Cardiac septum (tissue), 1 donor: ENCODE measurements around the gene BOC. TPM values are rescaled to one million over a fixed set of nuclear protein-coding genes. Genes with fewer than 3 reads are reported as not detected.
A peak's percentile ranks its signal among the peaks of the same experiment; 100 is the strongest.

Source experiments
- DNase-seq: peaks from one replicate; pipeline ENCODE4 v3.0.0-alpha.2; 2020; ENCODE audit warnings: low spot score
- intact Hi-C: fragments of 100-400 bp; cut with DNase I; formaldehyde crosslinking; loops from one replicate; pipeline ENCODE4 v1.14.0; 2022
- total RNA-seq: library from RNA; stranded (reverse); fragmentation: NEBNext Ultra II Directional; extraction: Animal tissue kit (Norgen Biotek cat#: 25700); gene quantifications from one replicate; pipeline ENCODE4 v1.2.1, GENCODE V29; 2021
- donor health status: DM: no; HTN: no; CAD: no.

Gene BOC
- total RNA-seq, 1 donor from 2014 or later: 12.8 TPM

DNA sequence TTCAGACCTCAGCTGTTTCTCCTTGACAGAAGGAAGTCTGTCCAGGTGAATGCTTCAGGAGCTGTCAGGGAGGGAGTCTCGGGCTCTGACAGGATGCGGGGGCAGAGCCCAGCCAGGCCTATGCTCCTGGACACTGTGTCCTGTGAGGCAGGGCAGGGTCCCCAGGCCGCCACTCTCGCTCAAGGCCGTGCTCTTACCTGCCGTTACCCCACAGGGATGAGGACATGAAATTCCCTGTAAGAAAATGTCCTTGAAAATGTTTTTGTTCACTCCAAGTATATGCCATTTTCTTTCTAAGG is 63.9 kb downstream of the BOC start:
- intact Hi-C loops: no loop called here
- DNase-seq: no peak

- intact Hi-C loops: no loop called here
- DNase-seq: no peak
Measured at GRCh38 chr3:113275583-113275928, 64.2 kb downstream of the BOC start.

DNA sequence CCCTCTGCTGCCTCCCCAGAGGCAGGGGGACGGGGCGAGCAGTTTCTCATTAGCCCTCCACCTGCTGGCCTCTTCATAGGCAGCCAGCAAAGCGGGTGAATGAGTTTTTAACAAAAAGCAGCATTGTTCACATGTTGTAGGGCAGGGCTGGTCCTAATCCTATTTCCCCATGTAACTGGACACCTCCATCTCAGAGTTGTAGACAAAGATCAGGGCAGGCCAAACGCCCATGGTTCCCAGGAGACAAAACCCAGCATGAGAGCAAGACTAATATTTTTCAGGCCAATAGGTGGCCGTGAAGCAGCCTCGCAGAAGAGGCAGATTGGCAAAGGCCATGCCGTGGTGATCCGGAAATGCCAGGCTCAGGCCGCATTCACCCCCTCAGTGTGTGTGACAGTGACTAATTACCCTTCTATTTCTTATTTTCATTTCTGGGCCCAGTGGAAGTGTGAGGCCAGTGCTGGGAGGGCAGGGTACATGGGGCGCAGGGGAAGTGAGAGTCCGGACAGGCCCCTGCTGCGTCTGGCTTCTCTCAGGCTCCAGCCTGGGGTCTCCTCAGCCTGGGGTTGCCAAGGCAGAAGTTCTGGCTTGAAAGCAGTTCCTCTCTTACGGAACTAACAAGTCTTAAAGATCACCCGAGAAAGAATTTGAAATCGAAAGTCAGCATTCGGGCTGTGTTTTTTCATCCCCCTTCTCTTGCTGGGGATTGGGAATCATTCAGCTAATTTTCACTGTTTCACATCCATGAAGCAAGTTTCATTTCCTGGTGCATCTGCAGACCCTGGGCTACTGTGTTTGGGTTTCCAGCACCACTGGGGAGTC is 64.8 kb downstream of the BOC start:
- peak; percentile 76 for DNase-seq
- intact Hi-C loops: no loop called here

- intact Hi-C loops: no loop called here
- DNase-seq: no peak
Measured at GRCh38 chr3:113276751-113277080, 65.4 kb downstream of the BOC start.

- intact Hi-C loops: no loop called here
- DNase-seq: no peak
Measured at GRCh38 chr3:113277414-113277813, 66.1 kb downstream of the BOC start.

GRCh38 chr3:113277941-113278598 is 66.7 kb downstream of the BOC start:
- DNase-seq: no peak
- intact Hi-C loops: no loop called here

DNA sequence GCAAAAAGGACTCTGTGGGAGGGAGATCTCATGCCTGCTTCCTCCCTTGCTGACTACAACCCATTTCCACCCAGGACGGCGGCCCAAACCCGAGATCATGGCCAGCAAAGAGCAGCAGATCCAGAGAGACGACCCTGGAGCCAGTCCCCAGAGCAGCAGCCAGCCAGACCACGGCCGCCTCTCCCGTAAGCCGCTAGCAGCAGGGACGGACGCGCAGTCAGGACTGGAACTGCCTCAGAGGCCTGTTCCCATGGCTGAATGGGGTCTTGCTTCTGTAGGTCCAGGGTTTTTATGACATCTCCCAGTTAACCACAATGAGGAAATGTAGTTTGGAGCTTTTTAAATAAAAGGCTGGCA is 67.2 kb downstream of the BOC start:
- peak; percentile 68 for DNase-seq
- intact Hi-C loops: no loop called here

DNA sequence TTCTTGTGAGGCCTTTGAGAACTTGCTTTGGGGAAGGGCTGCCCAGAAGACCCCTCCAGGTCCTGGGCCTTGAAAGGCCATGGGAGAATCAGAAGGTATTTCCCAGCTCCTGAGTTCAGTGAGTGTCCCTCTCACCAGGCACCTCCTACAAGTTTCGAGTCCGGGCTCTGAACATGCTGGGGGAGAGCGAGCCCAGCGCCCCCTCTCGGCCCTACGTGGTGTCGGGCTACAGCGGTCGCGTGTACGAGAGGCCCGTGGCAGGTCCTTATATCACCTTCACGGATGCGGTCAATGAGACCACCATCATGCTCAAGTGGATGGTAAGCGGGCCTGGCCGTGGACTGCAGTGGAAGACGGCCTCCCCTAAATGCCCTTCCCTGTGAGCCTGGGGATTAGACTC is 68.3 kb downstream of the BOC start:
- no peak for DNase-seq
- intact Hi-C loops: no loop called here

GRCh38 chr3:113283306-113283705 is 71.9 kb downstream of the BOC start:
- no peak for DNase-seq
- intact Hi-C loops: no loop called here

- intact Hi-C loops: loop anchor here (5.0 kb wide), 1 partner anchor 72 kb away; the partner anchor contains the start of gene BOC
- DNase-seq: no peak
Measured at GRCh38 chr3:113284453-113285050, 73.2 kb downstream of the BOC start.

DNA sequence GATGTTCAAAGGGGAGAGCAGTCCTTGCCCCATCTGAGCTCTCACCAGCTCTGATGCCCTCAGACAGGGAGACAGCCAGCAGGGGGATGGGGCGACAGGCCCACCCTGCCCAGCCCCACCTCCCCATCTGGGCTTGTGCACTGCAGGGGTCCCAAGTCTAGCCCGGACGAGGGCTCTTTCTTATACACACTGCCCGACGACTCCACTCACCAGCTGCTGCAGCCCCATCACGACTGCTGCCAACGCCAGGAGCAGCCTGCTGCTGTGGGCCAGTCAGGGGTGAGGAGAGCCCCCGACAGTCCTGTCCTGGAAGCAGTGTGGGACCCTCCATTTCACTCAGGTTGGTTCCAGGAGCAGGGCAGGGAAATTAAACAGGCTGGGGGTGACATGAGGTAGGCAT is 73.9 kb downstream of the BOC start:
- intact Hi-C loops: loop anchor here (5.0 kb wide), 1 partner anchor 73 kb away; the partner anchor contains the start of gene BOC
- DNase-seq: no peak

DNA sequence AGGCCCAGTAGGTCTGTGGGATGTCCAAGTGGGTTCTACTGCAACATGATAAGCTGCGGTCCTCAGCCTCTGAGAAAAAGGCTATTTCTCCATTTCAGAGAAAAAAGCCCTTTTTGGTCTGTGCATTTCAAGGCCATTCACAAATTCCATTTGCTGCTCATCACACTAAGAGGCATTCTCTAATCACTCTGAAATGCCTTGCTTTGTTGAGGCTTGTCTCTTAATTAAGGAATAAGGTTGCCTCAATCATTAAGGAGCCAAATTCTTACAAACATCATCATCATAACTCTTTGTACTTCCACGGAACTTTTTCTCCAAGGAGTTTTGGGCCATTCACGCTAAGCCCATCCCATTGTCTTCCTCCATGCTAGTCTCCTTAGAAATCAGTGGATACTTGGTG is 74.4 kb downstream of the BOC start:
- intact Hi-C loops: loop anchor here (5.0 kb wide), 1 partner anchor 73 kb away; the partner anchor contains the start of gene BOC
- DNase-seq: no peak

- intact Hi-C loops: loop anchor here (5.0 kb wide), 1 partner anchor 74 kb away; the partner anchor contains the start of gene BOC
Measured at GRCh38 chr3:113286524-113286923, 75.2 kb downstream of the BOC start.

DNA sequence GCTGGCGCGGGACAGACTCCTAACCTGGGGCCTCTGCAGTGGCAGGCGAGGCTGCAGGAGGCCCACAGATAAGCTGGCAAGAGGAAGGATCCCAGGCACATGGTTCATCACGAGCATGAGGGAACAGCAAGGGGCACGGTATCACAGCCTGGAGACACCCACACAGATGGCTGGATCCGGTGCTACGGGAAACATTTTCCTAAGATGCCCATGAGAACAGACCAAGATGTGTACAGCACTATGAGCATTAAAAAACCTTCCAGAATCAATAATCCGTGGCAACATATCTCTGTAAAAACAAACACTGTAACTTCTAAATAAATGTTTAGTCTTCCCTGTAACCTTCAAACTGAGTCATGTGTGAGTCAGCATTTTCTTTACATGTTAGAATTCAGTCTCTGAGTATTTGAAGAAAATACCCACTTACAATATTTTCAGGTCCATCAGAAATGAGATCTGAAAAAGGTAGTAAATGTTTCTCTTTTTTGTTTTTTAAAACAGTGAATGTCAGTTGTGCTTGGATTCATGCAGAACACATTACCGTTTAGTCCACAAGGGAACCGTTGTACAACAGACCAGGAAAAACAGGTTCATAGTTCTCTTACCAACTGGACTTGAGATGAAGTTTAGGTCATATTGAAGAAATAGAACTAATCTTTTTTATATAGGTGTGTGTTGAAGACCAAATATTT is 75.9 kb downstream of the BOC start:
- DNase-seq: no peak

More at GRCh38 chr3:113286524-113286923, 75.2 kb downstream of the BOC start:
- DNase-seq: no peak

DNA sequence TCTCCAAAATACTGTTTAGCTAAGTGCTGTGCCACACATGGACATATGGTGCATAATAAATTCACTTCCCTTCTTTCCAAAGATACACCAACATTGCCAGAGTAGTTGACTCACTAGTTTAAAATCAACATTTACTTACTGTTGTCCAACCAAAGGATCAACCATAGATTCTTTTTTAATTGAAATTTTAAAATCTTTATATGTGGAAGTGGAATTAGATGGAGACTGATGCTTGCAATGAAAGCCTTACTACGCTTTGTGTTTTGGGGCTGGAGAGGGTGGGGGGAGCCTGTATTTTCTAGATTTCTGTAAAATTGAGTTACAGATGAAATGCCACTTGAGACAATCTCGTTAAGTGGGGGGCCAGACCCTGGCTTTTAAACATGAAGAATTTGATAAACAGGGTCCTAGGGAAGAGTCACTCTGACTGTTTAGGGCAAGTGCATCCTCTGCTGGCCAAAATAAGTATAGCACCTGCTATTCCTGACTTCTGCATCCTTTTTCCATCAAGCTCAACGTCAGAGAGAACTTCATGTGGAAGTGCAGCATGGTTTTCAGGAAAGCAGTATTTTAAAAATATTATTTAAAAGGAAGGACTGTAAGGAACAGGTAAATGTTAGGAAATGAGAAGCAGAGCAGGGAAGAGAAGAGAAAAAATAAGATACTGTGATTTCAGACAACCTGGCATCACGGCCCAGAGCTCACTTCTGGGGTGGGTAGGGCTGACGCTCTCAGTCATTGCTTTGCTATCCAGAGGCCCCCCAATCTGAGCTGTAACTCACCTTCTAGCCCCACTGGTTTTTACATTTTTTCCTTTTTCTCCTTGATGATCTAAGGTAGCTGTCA is 76.7 kb downstream of the BOC start:
- no peak for DNase-seq

More for the DNA sequence above, 75.9 kb downstream of the BOC start:
- intact Hi-C loops: loop anchor here (1.0 to 5.0 kb wide), 3 partner anchors 75 to 236 kb away; partner anchors contain the start of gene BOC

GRCh38 chr3:113288881-113289280 is 77.5 kb downstream of the BOC start:
- no peak for DNase-seq
- intact Hi-C loops: loop anchor here (1.0 to 5.0 kb wide), 2 partner anchors 77 to 156 kb away; partner anchors contain the start of gene BOC

More for the DNA sequence above, 76.7 kb downstream of the BOC start:
- intact Hi-C loops: loop anchor here (1.0 to 5.0 kb wide), 4 partner anchors 76 to 237 kb away; partner anchors contain the start of gene BOC

DNA sequence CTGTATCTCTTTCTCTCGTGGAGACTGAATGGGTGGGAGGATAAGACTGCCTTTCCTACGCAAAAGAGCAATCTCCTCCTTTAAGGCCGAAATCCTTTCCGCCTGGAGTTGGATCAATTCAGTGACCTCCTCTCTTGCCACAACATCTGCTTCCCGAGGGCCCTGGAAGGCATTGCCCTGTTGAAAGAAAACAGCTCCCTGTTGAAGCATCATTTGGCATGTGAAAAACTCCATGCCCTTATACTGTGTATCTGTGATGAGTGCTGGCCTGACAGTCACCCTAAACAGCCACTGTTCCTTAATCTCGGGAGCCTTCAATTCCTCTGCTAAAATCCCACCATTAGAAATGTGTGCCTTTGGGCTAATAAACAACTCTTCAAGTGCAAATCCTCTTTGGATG is 80.2 kb downstream of the BOC start:
- no peak for DNase-seq
- intact Hi-C loops: no loop called here

DNA sequence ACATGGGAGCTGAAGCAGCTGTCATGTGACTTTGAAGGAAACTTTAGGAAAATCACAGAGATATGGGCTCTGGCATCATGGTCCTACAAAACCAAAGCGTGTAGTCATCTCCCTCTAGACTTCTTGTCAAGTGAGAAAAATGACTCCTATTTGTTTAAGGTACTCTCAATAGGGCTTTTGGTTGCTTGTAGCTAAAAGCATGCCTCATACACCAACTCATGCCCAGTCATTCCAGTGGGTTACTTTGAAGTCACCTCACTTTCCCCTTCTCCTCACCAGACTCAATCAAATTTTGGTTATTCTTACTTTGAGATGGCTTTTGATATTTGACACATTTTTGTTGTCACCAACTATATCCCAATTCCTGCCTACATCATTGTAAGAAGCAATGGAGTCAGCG is 81.6 kb downstream of the BOC start:
- DNase-seq: no peak

DNA sequence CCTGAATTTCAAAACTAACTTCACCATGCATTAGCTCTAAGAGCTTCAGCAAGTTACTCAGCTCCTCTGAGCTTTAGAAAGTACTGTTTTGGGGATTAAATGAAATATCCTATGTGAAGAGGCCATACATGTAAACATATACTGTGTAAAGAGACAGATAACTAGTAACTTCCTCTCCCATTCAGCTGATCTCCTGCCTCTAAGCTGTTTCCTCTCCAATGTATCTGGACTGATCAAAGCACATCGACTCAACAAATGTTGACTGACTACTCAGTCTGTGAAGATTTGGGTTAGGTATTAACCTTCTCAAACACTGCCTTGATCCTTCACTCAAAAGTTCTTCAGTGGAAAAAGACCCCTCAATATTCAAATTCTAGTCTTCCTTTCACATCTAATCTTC is 82.0 kb downstream of the BOC start:
- intact Hi-C loops: no loop called here
- no peak for DNase-seq

More for the DNA sequence above, 81.6 kb downstream of the BOC start:
- intact Hi-C loops: no loop called here
